HG02870 (cell line): ENCODE data around the gene OLFM2.

Experiments used
- ATAC-seq: cut with Tn5 transposase; IDR thresholded peaks from one replicate; pipeline ENCODE4 v1.9.1; 2021; ENCODE audit warnings: mild to moderate bottlenecking, moderate library complexity; ENCODE audit not compliant: unreplicated experiment

Gene OLFM2

DNA sequence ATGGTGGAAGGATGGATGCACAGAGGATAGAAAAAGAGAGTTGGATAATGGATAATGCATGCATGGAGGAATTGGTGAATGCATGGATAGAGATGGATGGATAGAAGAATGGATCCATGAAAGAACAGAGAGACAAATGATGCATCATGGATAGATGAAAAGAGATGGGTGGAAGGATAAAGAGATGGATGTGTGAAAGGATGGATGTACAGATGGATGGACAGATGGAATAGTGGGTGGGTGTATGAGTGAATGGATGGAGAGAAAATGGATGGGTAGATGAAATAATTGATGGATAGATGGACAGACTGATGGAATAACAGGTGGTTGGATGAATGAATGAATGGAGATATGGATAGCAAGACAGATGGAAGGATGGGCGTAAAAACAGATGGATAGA, 25.7 kb downstream of the OLFM2 start:
- no peak for ATAC-seq

DNA sequence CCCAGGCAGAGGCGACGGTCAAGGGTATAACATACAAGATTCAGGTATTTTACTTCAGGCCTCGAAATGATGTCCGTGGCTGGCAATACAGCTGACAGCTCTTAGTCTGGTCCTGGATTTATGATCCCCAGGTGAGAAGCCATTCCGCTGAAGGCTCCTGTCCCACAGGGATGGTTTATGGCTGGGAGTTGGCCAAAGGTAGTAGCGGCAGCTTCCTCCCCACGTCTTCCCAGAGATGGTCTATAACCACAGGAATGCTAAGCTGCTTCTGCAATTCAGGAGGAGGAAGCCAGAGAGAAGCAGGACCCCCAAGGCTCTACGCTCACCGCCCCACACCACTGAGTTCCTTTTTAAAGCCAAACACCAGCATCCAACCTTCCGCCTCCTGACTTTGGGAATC, 27.1 kb downstream of the OLFM2 start:
- ATAC-seq: no peak

DNA sequence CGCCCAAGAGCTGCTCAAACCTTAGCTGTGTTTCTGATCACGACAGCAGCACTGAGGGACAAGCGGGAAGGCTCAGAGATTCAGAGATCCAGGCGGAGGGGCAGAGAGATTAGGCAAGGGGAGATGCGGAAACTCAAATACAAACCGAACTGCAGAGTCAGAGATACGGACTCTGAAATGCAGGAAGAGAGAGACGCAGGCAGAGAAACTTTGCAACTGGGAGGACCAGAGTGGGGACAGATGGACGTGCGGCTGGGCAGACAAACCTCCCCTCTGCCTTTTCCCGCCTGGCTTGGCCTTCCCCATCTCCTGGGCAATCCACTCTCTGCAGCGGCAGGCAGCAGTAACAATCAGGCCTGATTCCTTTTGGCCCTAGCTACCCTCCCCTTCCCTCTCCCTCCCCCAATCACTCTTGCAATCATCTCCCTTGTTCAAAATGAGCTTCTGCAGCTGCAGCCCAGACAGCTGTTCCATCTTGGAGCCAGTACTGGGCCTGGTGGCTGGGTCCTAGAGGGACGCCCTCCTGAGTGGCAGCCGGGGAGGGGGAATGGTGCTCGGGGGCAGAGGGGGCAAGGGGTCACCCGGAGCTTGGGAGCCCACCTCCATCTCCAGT, 29.7 kb downstream of the OLFM2 start:
- ATAC-seq: no peak

DNA sequence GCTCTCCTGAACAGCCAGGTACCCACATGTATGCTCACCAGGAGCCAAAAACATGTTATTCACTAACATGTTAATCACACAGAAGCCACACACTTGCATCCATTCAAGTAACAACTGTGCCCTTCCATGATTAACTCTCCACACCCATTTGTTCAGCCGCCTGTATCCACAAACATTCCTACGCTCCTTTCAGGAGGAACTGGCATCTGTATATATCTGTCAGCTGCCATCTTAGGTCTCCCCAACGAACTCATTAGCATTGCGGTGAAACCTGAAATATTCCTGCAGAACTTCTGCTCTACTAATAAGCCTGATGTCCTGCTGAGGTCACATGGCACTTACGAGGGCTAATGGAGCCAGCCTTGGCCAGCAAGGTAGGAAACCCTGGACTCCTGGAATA, 33.0 kb downstream of the OLFM2 start:
- no peak for ATAC-seq

DNA sequence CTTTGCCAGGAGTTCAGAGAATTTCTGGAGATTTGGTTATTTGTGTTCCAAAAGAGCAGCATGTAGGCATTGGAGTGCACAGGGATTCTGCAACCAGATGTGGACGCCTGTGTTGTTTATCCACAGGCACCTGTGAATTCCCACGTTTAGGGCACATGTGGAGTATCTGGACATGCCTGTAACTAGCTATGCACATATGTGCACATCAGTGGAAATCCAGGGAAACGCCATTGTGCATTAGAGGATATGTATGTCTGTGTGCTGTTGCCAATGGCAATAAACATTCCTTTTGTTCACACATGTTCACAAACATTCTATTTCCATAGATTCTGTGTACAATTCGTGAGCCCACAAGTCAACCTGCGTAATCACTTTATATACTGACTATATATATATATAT, 34.7 kb downstream of the OLFM2 start:
- no peak for ATAC-seq

DNA sequence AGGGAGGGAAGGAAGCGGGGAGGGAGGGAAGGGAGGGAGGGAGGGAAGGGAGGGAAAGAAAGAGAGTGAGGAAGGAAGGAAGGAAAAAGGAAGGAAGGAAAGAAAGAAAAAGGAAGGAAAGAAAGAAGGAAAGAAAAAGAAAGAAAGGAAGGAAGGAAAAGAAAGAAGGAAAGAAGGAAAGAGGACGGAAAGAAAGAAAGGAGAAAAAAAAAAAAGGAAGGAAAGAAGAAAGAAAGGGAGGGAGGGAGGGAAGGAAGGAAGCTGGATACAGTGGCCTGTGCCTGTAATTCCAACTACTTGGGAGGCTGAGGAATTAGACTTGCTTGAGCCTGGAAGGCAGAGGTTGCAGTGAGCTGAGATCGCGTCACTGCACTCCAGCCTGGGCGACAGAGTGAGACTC, 35.3 kb downstream of the OLFM2 start:
- ATAC-seq: no peak

DNA sequence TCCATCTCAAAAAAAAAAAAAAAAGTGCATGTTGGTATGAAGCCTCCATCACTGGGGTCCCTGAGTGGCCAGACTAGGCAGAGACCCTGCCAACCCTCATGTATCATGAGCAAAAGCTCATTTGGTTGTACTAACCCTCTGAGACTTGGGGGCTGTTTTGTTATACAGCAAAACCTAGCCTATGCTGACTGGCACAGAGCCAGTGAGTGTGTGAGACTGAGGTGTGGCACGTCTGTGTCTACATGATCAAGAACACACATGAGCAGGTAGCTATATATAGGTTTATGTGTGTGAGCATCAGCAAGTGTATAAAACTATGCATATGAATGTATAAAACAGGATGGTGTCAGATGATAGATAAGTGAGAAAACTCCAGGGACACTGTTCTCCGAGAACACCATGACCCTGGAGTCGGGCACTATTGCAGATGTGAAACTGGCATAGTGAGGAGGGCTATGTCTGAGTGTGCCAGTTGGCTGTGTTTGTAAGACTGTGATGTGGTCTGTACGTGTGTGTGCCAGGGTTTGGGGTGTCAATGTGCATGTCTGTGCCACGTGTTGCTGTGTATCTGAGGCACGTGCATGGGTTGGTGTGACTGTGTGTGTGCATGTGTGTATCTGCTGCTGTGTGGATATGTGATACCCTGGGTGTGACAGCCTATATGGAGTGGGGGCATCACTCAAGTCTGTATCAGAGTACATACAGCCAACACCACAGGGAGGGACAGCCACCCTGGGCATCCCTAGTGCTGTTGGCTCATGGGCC, 44.5 kb downstream of the OLFM2 start:
- ATAC-seq: no peak

DNA sequence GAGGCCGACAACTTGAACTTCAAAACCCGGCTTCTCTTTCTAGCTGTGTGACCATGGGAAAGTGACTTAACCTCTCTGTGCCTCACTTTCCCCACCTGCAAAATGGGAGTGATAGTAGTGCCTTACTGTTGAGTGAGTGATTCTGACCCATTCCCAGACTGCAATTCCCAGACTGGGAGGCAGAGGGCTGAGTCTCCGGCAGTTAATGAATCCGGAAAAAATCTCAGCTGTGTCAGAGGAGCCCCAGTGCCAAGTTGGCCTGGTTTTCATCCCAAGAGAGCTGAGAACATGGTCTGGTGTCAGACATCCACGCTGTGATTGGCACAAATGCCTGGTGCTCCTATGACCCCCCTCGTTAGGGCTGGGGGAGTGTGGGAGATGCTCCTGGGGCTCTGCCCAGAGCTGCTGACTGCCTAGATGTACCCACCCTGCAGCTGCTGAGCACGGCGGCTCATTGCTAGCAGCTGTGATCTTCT, 51.2 kb downstream of the OLFM2 start:
- ATAC-seq: no peak

DNA sequence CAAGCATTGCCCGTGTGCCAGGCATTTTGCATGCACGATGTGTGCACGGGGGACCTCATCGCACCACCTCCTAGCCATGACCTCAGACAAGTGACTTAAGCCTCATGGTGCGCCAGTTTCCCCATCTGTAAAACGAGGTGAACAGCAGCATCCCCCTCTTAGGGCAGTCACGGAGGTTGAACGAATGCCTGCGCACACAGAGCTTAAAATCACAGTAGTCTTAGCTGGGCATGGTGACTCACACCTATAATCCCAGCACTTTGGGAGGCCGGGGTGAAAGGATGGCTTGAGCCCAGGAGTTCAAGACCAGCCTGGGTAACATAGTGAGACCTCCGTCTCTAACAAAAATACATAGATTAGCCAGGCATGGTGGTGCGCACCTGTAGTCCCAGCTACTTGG, 52.6 kb downstream of the OLFM2 start:
- ATAC-seq: no peak

DNA sequence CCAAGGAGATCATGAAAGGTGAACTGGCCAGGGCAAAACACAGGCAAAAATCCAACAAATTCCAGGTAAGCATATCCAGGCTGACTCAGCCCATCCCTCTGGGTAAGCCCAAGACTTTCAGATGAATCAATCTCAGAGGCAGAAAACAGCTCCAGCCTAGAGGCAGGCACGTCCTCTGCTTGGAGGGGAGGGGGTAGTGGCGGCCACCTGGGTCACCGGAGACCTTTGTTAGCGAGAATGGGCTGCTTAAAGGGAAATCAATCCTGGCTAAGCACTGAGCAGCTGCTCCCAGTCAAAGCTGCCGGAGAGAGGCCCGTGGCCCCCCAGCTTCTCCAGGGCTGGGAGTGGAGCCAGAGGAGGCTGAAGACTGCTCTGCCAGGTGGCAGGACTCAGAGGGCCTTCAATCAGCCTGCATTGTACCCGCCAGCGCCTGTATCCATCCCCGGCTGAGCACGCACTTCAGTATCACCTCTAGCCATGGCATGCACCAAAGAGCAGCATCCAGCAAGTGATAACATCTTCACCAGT, 53.0 kb downstream of the OLFM2 start:
- ATAC-seq: no peak

DNA sequence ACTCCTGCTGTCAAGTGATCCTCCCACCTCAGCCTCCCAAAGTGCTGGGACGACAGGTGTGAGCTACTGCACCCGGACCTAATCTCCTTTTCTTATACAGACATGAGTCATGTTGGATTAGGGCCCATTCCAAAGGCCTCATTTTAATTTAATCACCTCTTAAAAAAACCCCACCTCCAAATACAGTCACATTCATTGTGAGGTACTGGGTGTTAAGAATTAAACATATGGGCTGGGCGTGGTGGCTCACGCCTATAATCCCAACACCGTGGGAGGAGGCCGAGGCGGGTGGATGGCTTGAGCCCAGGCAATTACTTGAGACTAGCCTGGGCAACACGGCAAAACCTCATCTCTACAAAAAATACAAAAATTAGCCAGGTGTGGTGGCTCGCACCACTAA, 54.6 kb downstream of the OLFM2 start:
- ATAC-seq: no peak

DNA sequence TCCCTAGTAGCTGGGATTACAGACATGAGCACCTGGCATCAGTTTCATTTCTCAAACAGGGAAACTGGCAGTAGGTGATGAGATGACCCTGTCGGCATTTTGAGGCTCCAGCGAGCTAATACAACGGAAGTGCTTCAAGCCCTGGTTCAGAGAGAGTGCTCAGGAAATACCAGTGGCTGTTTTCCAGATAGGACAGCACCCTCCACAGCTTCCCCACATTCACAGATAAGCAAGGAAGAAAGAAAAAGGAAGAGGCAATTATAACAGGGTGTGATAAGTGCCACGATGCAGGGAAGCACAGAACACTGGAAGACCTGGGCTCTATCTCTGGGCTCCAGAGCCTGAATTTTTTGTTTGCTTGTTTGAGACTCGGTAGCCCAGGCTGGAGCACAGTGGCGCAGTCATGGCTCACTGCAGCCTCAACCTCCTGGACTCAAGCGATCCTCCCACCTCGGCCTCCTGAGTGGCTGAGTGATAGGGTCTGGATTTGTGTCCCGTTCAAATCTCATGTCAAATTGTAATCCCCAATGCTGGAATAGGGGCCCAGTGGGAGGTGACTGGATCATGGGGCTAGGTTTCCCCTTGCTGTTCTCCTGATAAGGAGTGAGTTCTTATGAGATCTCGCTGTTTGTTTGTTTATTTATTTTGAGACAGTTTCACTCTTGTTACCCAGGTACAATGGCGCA, 57.7 kb downstream of the OLFM2 start:
- no peak for ATAC-seq

DNA sequence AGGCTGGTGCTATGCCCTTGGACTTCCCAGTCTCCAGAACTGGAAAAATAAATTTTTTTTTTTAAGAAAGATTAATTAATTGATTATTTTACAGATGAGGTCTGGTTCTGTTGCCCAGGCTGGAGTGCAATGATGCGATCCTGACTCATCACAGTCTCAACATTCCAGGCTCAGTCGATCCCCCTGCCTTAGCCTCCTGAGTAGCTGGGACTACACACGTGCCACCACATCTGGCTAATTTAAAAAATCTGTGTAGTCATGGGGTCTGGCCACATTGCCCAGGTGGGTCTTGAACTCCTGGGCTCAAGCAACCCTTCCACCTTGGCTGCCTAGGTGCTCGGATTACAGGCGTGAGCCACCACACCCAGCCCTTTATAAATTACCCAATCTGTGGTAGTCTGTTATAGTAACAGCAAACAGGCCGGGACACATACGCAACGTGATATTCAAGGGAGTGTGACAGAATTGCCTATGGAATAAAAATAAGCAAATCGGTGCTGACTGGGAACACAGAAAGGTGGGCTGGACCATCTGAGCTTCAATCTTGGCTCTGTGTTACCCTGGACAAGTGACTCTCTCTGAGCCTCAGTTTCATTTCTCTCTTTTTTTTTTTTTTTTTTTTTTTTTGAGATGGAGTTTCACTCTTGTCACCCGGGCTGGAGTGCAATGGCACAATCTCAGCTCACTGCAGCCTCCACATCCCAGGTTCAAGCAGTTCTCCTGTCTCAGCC, 58.4 kb downstream of the OLFM2 start:
- ATAC-seq: no peak

DNA sequence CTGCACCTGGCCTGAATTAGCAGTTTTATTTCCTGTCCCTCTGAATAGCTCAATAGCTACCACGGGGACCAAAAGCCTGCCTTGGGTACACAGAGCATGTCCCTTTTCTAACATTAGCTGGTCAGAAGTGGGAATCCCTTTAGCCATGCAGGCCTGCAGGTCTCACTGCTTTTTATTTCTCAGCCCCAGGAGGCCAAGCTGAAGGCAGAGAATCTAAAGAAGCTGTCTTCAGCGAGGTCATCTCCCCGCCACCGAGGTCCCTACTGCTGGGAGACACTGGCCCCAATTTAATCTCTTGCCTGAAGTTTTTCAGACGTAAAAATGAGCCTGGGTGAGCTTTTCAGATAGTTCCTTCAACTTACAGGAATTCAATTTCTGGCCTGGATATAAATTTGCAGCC, 60.5 kb downstream of the OLFM2 start:
- no peak for ATAC-seq

DNA sequence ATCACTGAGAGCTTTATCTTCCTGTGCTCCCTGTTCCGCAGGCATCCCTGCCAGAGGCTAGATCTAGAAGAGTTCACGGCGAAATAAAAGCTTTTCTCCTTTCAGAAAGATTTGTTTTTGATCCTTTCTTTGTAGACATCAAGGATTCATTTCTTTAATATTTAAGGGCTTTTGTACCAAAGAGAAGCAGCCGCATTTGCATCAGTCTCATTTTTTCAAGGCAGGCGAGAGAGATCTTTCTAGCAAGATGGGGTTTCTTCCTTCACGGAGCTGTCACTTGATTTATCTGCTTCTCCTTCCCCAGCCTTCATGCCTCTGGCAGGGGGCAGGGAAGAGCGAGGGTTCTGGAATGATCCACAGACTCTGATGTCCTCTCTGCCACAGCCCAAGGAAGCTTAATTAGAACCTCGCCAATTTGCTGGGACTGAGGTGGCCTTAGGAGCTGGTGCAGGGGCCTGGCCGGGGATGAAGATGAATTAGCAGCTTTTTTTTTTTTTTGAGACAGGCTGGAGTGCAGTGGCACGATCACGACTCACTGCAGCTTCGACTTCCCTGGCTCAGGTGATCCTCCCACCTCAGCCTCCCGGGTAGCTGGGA, 61.2 kb downstream of the OLFM2 start:
- no peak for ATAC-seq

DNA sequence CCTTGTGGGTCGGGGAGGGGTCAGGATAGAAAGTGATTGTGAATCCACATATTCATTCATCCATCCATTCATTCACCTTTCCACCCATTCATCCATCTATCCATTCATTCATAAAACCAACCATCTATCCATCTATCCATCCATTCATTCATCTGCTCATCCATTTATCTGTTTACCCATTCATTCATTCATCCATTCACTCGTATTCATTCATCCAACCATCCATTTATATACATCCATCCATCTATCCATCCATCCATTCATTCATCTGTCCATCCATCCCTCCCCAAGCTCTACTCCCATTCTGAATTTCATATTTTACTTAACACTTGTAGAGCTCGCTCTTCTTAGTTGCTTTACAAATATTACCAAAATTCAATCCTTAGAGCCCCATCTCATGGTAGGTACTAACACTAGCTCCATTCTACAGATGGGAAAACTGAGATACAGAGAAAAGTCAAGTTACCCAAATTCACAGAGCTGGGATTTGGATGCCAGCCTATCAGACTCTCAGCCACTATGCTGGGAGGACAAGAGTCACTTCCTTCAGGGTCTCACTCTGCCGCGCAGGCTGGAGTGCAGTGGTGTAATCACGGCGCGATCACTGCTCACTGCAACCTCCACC, 63.6 kb downstream of the OLFM2 start:
- ATAC-seq: no peak

DNA sequence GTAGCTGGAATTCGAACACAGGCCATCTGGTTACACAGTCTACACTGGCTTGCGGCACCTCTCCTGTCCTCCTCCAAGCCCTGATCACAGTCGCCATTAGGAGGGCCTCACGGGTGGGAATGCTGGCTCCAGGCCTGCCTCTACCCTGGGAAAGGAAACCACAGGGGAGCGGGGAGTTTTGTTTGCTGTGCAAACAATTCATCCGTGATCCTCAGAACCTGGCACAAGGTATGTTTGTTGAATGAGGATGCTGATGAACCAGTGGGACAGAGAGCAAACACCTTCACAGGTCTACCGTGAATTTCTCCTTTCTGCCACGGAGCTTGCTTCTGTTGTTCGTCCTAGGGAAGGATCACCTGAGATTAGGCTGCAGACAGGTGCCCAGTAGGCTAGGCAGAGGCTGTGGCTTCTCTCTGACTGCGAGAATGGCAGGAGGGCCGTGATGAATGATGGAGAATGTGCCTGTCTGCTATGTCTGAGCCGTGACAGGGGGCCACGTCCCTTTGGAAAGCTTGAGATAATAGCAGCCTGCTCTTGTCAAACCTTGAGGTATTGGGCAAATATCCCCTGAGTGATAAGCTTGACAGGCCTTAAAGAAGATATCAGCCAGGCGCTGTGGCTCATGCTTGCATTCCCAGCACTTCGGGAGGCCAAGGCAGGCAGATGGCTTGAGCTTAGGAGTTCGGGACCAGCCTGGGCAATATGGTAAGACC, 64.5 kb downstream of the OLFM2 start:
- no peak for ATAC-seq

DNA sequence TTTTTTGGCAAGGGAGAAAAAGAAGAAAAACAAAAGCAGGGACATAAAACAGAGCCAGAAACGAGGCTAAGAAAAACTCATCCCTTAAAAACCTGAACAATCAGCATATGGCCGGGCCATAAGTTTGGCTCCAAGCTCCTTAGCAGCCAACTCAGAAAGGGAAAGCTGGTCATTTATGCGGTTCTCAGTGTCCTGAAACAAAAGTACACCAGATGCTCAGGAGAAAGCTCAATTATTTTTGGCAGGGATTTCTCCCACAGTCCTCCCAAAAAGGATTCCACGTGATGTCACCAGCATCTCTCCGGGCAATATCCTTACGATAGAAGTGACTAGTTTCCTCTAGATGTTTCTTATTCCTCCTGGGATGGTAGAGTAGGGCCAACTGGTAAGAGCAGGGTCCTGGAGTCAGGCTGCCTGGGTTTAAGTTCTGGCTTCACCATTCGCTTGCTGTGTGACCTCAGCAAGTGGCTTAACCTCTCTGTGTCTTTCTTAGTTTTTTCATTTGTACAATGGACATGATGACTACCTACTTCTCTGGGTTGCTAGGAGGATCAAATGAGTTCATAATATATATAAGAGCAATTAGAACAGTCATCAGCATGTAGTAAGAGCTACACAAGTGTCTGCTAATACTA, 67.2 kb downstream of the OLFM2 start:
- ATAC-seq: no peak
